Measurements from ENCODE around the gene ZNF407. TPM values are rescaled to one million over a fixed set of nuclear protein-coding genes. Genes with fewer than 3 reads are reported as not detected.

Gene ZNF407
- total and polyA plus RNA-seq, 10 donors: 2.0 to 41.0 (median 26.3) TPM

DNA sequence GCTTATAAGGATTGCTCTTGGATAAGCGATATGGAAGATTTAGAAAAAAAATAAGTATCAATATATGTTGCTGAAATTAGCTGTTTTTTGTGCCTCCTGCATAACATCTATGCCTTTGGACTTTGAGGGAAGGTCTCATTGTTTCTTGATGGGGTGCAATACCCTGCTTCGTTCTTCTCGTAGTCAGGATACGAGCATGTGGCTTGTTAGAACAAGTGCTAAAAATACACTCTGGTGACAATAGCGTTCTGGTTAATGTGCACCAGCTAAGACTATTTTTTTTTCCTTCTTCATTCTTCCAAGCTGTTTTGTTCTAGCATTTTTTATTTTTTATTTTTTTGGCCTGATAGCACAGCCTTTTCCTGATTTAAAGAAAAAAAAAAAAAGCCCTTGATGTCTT, 97.5 kb downstream of the ZNF407 start:
- Histone ChIP-seq H3K4me3 (no peak overlapping the region), H3K27ac (no peak overlapping the region), H3K36me3 (no peaks in the 10 kb centered on the region), H3K4me1 (no peaks in the 10 kb centered on the region), H3K27me3 (replicated peaks in 1 of 7) (no peaks in the 10 kb centered on the region), H3K9me3 (no peaks in the 10 kb centered on the region)
- TF ChIP-seq POLR2A (IDR thresholded peaks at IDR 0.05): no peak
- WGBS, 5 donors: 92 to 98% (median 98%) methylated on average over 5 of the region's 5 CpGs
- no peak for DNase-seq
- intact Hi-C loops (cut with DNase I; ENCODE audit: low total_unique reads): no loop called here

DNA sequence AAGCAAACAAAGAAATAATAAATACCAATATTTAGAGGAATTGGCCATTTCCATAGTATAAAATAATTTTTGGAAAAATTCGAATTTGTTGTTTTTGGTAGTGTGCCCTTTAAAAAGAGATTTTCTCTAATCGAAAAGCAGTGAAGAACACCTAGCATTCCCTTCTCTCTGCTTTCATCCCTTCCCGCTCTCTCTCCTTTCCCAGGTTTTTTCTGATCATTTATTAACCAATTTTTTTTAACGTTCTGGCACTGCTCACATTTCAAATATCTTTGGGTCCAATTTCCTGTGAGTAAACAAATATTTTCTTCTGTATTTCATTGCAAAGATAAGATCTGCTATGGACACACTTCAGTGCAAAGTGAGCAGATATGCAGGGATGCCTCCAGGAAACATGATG, 101.2 kb downstream of the ZNF407 start:
- Histone ChIP-seq H3K4me3 (no peak overlapping the region), H3K9me3 (no peaks in the 10 kb centered on the region), H3K27me3 (replicated peaks in 1 of 7) (no peaks in the 10 kb centered on the region), H3K4me1 (no peaks in the 10 kb centered on the region), H3K27ac (no peak overlapping the region), H3K36me3 (peaks cover 0 to 13% (median 0%) of the 10 kb centered on the region in 6 donors)
- no peak for DNase-seq
- TF ChIP-seq POLR2A (IDR thresholded peaks at IDR 0.05): no peak
- TF ChIP-seq, protein P1, sequence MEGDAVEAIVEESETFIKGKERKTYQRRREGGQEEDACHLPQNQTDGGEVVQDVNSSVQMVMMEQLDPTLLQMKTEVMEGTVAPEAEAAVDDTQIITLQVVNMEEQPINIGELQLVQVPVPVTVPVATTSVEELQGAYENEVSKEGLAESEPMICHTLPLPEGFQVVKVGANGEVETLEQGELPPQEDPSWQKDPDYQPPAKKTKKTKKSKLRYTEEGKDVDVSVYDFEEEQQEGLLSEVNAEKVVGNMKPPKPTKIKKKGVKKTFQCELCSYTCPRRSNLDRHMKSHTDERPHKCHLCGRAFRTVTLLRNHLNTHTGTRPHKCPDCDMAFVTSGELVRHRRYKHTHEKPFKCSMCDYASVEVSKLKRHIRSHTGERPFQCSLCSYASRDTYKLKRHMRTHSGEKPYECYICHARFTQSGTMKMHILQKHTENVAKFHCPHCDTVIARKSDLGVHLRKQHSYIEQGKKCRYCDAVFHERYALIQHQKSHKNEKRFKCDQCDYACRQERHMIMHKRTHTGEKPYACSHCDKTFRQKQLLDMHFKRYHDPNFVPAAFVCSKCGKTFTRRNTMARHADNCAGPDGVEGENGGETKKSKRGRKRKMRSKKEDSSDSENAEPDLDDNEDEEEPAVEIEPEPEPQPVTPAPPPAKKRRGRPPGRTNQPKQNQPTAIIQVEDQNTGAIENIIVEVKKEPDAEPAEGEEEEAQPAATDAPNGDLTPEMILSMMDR (IDR thresholded peaks at IDR 0.05 in 8 of 11, conservative IDR thresholded peaks at IDR 0.05 in 3 of 11): no peak
- TF ChIP-seq POLR2AphosphoS5 (IDR thresholded peaks at IDR 0.05): no peak
- 86 to 93% (median 89%) methylated on average over 4 of the region's 4 CpGs for WGBS, 5 donors
- intact Hi-C loops (cut with DNase I; ENCODE audit: low total_unique reads): no loop called here

DNA sequence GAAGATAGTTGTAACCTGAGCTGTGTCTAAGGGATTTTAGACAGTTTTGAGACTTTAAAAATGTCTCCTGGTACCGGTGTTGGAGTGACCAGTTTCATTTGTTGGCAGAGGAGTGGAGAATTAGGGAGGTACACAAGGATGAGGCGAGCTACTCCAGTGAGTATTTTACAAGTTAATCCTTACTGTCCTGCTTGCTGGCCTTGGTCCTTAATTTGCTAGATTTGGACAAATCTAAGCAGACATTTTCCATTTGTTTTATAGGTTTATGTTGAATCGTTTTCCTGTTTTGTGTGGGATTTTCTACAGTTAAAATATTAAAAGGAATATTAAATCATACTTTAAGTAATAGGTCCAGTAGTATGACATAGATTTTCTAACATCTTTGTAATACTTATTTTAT, 101.8 kb downstream of the ZNF407 start:
- DNase-seq: no peak
- Histone ChIP-seq H3K9me3 (no peaks in the 10 kb centered on the region), H3K27me3 (replicated peaks in 1 of 7) (no peaks in the 10 kb centered on the region), H3K36me3 (peaks cover 0 to 13% (median 0%) of the 10 kb centered on the region in 6 donors), H3K27ac (no peak overlapping the region), H3K4me3 (no peak overlapping the region), H3K4me1 (no peaks in the 10 kb centered on the region)
- 91 to 96% (median 95%) methylated on average over 3 of the region's 3 CpGs for WGBS, 5 donors
- TF ChIP-seq POLR2AphosphoS5 (IDR thresholded peaks at IDR 0.05) (no peak), POLR2A (IDR thresholded peaks at IDR 0.05) (no peak)
- TF ChIP-seq, protein P1 (IDR thresholded peaks at IDR 0.05 in 8 of 11, conservative IDR thresholded peaks at IDR 0.05 in 3 of 11): no peak
- intact Hi-C loops (cut with DNase I; ENCODE audit: low total_unique reads): no loop called here

DNA sequence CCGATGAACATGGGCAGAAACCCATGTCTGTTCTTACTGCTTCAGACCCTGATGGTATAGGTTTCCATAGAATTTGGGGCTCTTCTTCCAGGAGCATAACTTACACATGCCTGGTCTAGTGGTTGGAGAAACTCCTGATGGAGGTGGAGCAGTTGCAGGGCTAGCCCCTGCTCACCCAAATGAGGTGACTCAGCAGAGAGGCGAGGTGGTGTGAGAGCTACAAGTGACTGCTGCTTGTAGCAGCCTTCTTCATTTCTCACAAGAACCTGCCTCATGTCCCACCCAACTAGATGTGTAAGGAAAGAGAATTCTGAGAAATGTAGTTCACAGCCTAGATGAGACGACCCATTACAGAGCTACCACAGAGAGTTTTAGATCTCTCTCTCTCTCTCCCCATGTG, 105.3 kb downstream of the ZNF407 start:
- intact Hi-C loops (cut with DNase I; ENCODE audit: low total_unique reads): no loop called here
- TF ChIP-seq POLR2A (IDR thresholded peaks at IDR 0.05): no peak
- TF ChIP-seq, protein P1 (IDR thresholded peaks at IDR 0.05 in 8 of 11, conservative IDR thresholded peaks at IDR 0.05 in 3 of 11): no peak
- TF ChIP-seq POLR2AphosphoS5 (IDR thresholded peaks at IDR 0.05): no peak

DNA sequence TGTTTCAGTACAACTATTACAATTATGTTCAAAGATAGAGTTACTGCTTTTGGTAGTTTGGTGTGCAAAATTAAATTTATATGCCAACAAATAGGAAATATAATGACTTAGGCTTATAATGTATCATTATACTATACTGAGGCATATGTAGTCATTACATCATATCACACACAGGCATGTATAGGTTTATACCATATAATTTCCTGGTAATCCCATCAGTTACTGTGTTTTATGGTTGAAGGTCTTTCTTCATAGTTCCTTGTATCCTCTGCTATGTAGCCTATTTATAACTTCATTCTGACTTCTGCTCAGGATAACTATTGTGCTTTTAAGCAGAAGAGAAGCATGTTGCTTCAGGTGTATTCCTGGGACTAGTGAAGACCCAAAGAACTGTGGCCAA, 110.5 kb downstream of the ZNF407 start:
- Histone ChIP-seq H3K9me3 (no peaks in the 10 kb centered on the region), H3K27me3 (replicated peaks in 1 of 7) (no peaks in the 10 kb centered on the region), H3K4me3 (no peak overlapping the region), H3K36me3 (peaks cover 0 to 21% (median 0%) of the 10 kb centered on the region in 6 donors), H3K4me1 (peaks cover 0 to 5% (median 0%) of the 10 kb centered on the region in 6 donors), H3K27ac (no peak overlapping the region)
- DNase-seq: no peak
- no peak for TF ChIP-seq POLR2AphosphoS5 (IDR thresholded peaks at IDR 0.05)
- TF ChIP-seq, protein P1 (IDR thresholded peaks at IDR 0.05 in 8 of 11, conservative IDR thresholded peaks at IDR 0.05 in 3 of 11): no peak
- no peak for TF ChIP-seq POLR2A (IDR thresholded peaks at IDR 0.05)
- intact Hi-C loops (cut with DNase I; ENCODE audit: low total_unique reads): no loop called here

More for the DNA sequence above, 105.3 kb downstream of the ZNF407 start:
- Histone ChIP-seq H3K4me3 (no peak overlapping the region), H3K27ac (no peak overlapping the region), H3K9me3 (no peaks in the 10 kb centered on the region), H3K36me3 (peaks cover 0 to 23% (median 0%) of the 10 kb centered on the region in 6 donors), H3K27me3 (replicated peaks in 1 of 7) (no peaks in the 10 kb centered on the region), H3K4me1 (peaks cover 0 to 5% (median 0%) of the 10 kb centered on the region in 6 donors)
- whole genome bisulfite sequencing, 5 donors: 57 to 85% (median 63%) methylated on average over 3 of the region's 3 CpGs
- no peak for DNase-seq
